ENCODE measurements around the gene SLC2A2.

- TF ChIP-seq CTCF (IDR thresholded peaks at IDR 0.05; ENCODE audit: low read length) (no peak), EZH2phosphoT487 (IDR thresholded peaks at IDR 0.05; ENCODE audit: low read length) (no peak)
These were observed 2.3 kb upstream of the SLC2A2 start for GRCh38 chr3:171028779-171029232.
